Mesenchymal stem cell (in vitro differentiated cells and primary cell): ENCODE results near the gene POM121.
"Not testable (repeated sequence)": the region's sequence is repeated elsewhere in the genome, so short reads cannot be mapped to it uniquely, and the experiment has no call there.

Source experiments
- DNase-seq: peaks from one replicate; pipeline ENCODE4 v3.0.0-alpha.2; 2013
- H2AFZ ChIP-seq: one replicate; pipeline ENCODE4 v1.6.1; 2013; ENCODE audit warnings: low read depth, mild to moderate bottlenecking, control low read depth, inconsistent platforms, low read length, moderate library complexity
- H2AK5ac ChIP-seq: 2 replicates; pipeline ENCODE4 v1.6.1; 2013; ENCODE audit warnings: low read length, moderate library complexity, mild to moderate bottlenecking, inconsistent platforms; ENCODE audit not compliant: severe bottlenecking
- H2BK120ac ChIP-seq: one replicate; pipeline ENCODE4 v1.6.1; 2013; ENCODE audit warnings: low read depth, mild to moderate bottlenecking, inconsistent platforms, low read length, moderate library complexity
- H2BK12ac ChIP-seq, 2 experiments: one replicate each; pipeline ENCODE4 v1.6.1; 2013; ENCODE audit warnings: inconsistent platforms in 2 of 2, low read length in 2 of 2, mild to moderate bottlenecking in 2 of 2, moderate library complexity in 2 of 2, control low read depth in 1 of 2
- H2BK15ac ChIP-seq: one replicate; pipeline ENCODE4 v1.6.1; 2013; ENCODE audit warnings: mild to moderate bottlenecking, low read depth, inconsistent platforms; ENCODE audit not compliant: poor library complexity, severe bottlenecking
- H2BK5ac ChIP-seq: 2 replicates; pipeline ENCODE4 v1.6.1; 2013; ENCODE audit warnings: low read depth, mild to moderate bottlenecking, low read length, control low read depth, inconsistent platforms; ENCODE audit not compliant: poor library complexity, severe bottlenecking
- H3K14ac ChIP-seq, 2 experiments: one replicate each; pipeline ENCODE4 v1.6.1; 2013; ENCODE audit warnings: inconsistent platforms in 2 of 2, low read length in 2 of 2, control low read depth in 1 of 2, mild to moderate bottlenecking in 1 of 2, moderate library complexity in 1 of 2
- H3K18ac ChIP-seq, 2 experiments: one replicate each; pipeline ENCODE4 v1.6.1; 2013; ENCODE audit warnings: inconsistent platforms in 2 of 2, low read length in 2 of 2, control low read depth in 1 of 2, low read depth in 1 of 2, mild to moderate bottlenecking in 1 of 2
- H3K23ac ChIP-seq, 2 experiments: one replicate each; pipeline ENCODE4 v1.6.1; 2013; ENCODE audit warnings: inconsistent platforms in 2 of 2, low read length in 2 of 2, mild to moderate bottlenecking in 2 of 2, moderate library complexity in 2 of 2, control low read depth in 1 of 2
- H3K27ac ChIP-seq: 2 replicates; pipeline ENCODE4 v1.5.1; 2013; ENCODE audit warnings: mild to moderate bottlenecking, moderate library complexity, low read length, control low read depth, inconsistent platforms; ENCODE audit not compliant: poor library complexity, severe bottlenecking
- H3K27me3 ChIP-seq, 2 experiments: 2 replicates each; pipeline versions ENCODE4 v1.6.1 to v1.7.0; 2013; ENCODE audit warnings: low read length in 2 of 2, mild to moderate bottlenecking in 2 of 2, moderate library complexity in 2 of 2, control low read depth in 1 of 2, inconsistent platforms in 1 of 2; ENCODE audit not compliant: control insufficient read depth in 1 of 2, insufficient read depth in 1 of 2
- H3K36me3 ChIP-seq, 2 experiments: 2 replicates each; pipeline versions ENCODE4 v1.6.1 to v1.7.0; 2013; ENCODE audit warnings: low read length in 2 of 2, control low read depth in 1 of 2, inconsistent platforms in 1 of 2, low read depth in 1 of 2, mild to moderate bottlenecking in 1 of 2; ENCODE audit not compliant: insufficient read depth in 2 of 2, control insufficient read depth in 1 of 2
- H3K4ac ChIP-seq, 2 experiments: one replicate each; pipeline ENCODE4 v1.6.1; 2013; ENCODE audit warnings: inconsistent platforms in 2 of 2, low read length in 2 of 2, mild to moderate bottlenecking in 2 of 2, moderate library complexity in 2 of 2, control low read depth in 1 of 2, low read depth in 1 of 2
- H3K4me1 ChIP-seq: 2 replicates; pipeline ENCODE4 v1.6.1; 2013; ENCODE audit warnings: low read depth, low read length, control low read depth; ENCODE audit not compliant: control insufficient read depth, insufficient read depth
- H3K4me2 ChIP-seq: 2 replicates; pipeline ENCODE4 v1.6.1; 2013; ENCODE audit warnings: low read length, mild to moderate bottlenecking, inconsistent platforms; ENCODE audit not compliant: poor library complexity, severe bottlenecking
- H3K4me3 ChIP-seq, 2 experiments: 2 replicates each; pipeline versions ENCODE4 v1.5.1 to v1.7.0; 2013; ENCODE audit warnings: low read length in 2 of 2, mild to moderate bottlenecking in 2 of 2, control low read depth in 1 of 2, low read depth in 1 of 2; ENCODE audit not compliant: insufficient read depth in 1 of 2
- H3K79me1 ChIP-seq: replicated peaks from 2 replicates; pipeline ENCODE4 v1.6.1; 2013; ENCODE audit warnings: mild to moderate bottlenecking, control low read depth, low read length, inconsistent platforms; ENCODE audit not compliant: poor library complexity, severe bottlenecking
- H3K9ac ChIP-seq: 2 replicates; pipeline ENCODE4 v1.7.0; 2013; ENCODE audit warnings: mild to moderate bottlenecking, low read length, moderate library complexity
- H3K9me3 ChIP-seq: 2 replicates; pipeline ENCODE4 v1.7.0; 2013; ENCODE audit warnings: mild to moderate bottlenecking, low read length; ENCODE audit not compliant: control insufficient read depth
- H4K8ac ChIP-seq: one replicate; pipeline ENCODE4 v1.6.1; 2013; ENCODE audit warnings: inconsistent platforms, mild to moderate bottlenecking, low read length, moderate library complexity
- H4K91ac ChIP-seq: one replicate; pipeline ENCODE4 v1.6.1; 2013; ENCODE audit warnings: mild to moderate bottlenecking, low read length, inconsistent platforms
- WGBS: methylation state at CpG from one replicate; pipeline ENCODE4 v1.1.7; 2013; ENCODE audit warnings: mixed read lengths; 5-methylcytosine and 5-hydroxymethylcytosine counted together

POM121 gene

GRCh38 chr7:72944937-72945336 lies 20.0 kb downstream of the POM121 start:
- WGBS: no CpG with 5 or more reads among the region's 15 CpGs
- not testable (repeated sequence) for H3K79me1 ChIP-seq, H3K9ac ChIP-seq

DNA sequence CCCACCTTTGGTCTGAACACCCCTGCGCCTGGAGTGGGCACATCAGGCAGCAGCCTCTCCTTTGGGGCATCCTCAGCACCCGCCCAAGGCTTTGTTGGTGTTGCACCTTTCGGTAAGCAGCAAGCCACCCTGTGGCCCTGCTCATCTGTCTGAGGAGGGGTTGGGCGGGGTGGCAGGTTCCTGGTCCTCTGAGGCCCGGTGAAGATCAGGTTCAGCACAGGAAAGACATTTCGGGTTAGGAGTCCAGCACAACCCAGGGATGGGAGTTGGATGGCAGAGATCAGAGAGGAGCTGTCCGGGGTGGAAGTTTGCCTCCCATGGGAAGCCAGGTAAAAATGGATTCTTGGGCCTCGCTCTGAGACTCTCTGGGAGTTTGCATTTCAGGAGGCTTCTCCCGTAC lies 20.7 kb downstream of the POM121 start:
- H2BK15ac ChIP-seq, H3K9me3 ChIP-seq, H3K4me1 ChIP-seq, DNase-seq, H3K4ac ChIP-seq, H3K23ac ChIP-seq, H3K4me2 ChIP-seq, H2BK120ac ChIP-seq, H3K18ac ChIP-seq, H2AFZ ChIP-seq, H2AK5ac ChIP-seq, H2BK5ac ChIP-seq, H3K27ac ChIP-seq, H4K8ac ChIP-seq, H3K4me3 ChIP-seq, H4K91ac ChIP-seq, H3K14ac ChIP-seq, H2BK12ac ChIP-seq, H3K79me1 ChIP-seq, H3K9ac ChIP-seq, H3K27me3 ChIP-seq: not testable (repeated sequence)
- peaks cover 10 to 46% of the 10 kb centered on the region in 2 experiments for H3K36me3 ChIP-seq
- WGBS: 95% methylated on average over 6 of the region's 9 CpGs

More at GRCh38 chr7:72944937-72945336, 20.0 kb downstream of the POM121 start:
- not testable (repeated sequence) for H3K4me1 ChIP-seq, DNase-seq, H2BK5ac ChIP-seq, H2BK12ac ChIP-seq, H3K9me3 ChIP-seq, H3K4me2 ChIP-seq, H2AK5ac ChIP-seq, H2BK120ac ChIP-seq, H3K27ac ChIP-seq, H2AFZ ChIP-seq, H4K91ac ChIP-seq, H2BK15ac ChIP-seq, H3K27me3 ChIP-seq, H3K4me3 ChIP-seq, H3K4ac ChIP-seq, H4K8ac ChIP-seq, H3K14ac ChIP-seq, H3K18ac ChIP-seq, H3K23ac ChIP-seq
- H3K36me3 ChIP-seq: peaks cover 10 to 47% of the 10 kb centered on the region in 2 experiments

DNA sequence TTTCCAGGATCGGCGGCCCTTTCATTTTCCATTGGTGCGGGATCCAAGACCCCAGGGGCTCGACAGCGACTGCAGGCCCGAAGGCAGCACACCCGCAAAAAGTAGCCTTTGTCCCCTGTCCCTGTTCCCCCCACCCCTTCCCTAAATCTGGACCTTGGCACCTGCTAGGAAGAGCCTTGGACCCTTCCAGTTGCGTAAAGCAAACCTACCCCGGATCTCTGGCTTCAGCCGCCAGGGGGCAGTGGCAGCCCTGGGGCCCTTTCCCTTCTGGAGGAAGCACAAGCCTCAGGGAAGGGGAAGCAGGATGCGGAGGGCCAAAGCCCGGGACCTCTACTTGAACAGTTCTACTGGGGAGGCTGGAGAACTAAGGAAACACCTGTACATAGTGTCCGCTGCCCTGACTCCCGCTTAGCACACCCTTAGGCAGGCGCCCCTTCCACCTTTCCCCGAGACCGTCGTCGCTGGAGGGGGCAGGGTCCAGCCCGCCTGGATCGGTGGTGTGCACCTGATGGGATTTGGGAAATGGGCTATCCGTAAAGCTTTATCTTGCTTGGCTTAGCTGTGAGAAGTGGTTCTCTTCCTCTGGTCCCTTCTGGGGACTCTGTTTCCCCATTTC lies 21.3 kb downstream of the POM121 start:
- H3K23ac ChIP-seq, H4K91ac ChIP-seq: not testable (repeated sequence)
- 71% methylated on average over 8 of the region's 22 CpGs for WGBS

DNA sequence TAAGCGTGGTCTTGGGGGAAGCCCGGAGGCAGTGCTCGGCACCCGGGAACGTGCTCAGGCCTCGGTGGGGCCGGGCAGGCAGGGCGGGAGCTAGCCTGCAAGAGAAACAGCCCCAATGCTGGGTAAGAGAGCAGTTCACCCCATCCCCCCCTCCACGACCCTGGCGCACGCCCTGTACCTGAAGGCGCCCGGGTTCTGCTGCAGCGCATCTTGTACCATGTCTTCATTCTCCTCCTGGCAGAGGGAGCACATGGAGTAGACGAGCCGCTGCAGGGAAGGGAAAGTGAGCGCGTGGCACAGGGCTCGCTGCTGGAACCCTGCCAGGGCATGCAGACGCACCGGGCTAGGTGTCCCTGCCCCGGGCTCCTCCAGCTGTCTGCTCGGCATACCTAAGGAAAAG lies 23.8 kb downstream of the POM121 start:
- not testable (repeated sequence) for H4K91ac ChIP-seq, H2BK12ac ChIP-seq, H2BK5ac ChIP-seq, H3K9ac ChIP-seq, H2AK5ac ChIP-seq, H3K27ac ChIP-seq, H4K8ac ChIP-seq, H3K18ac ChIP-seq, H3K14ac ChIP-seq, H3K23ac ChIP-seq, H2BK15ac ChIP-seq, DNase-seq, H3K9me3 ChIP-seq, H2AFZ ChIP-seq, H3K27me3 ChIP-seq, H3K4me2 ChIP-seq, H2BK120ac ChIP-seq, H3K4me3 ChIP-seq, H3K4ac ChIP-seq, H3K79me1 ChIP-seq, H3K4me1 ChIP-seq
- WGBS: 94% methylated on average over 15 of the region's 23 CpGs
- H3K36me3 ChIP-seq: peaks cover 10 to 31% of the 10 kb centered on the region in 2 experiments

More for the DNA sequence above, 21.3 kb downstream of the POM121 start:
- H4K8ac ChIP-seq, H2AFZ ChIP-seq, H3K9ac ChIP-seq, H2BK15ac ChIP-seq, H3K4me2 ChIP-seq, DNase-seq, H3K27ac ChIP-seq, H2BK120ac ChIP-seq, H2AK5ac ChIP-seq, H2BK5ac ChIP-seq, H3K9me3 ChIP-seq, H2BK12ac ChIP-seq, H3K18ac ChIP-seq, H3K14ac ChIP-seq, H3K4ac ChIP-seq, H3K4me3 ChIP-seq, H3K4me1 ChIP-seq, H3K27me3 ChIP-seq, H3K79me1 ChIP-seq: not testable (repeated sequence)
- peaks cover 10 to 40% of the 10 kb centered on the region in 2 experiments for H3K36me3 ChIP-seq
